Measurements from ENCODE around the gene HDGF. TPM values are rescaled to one million over a fixed set of nuclear protein-coding genes. Genes with fewer than 3 reads are reported as not detected.

The HDGF gene
- total and polyA plus RNA-seq, 9 of the 15 experiments (the other 6 are each of a cell fraction or from before 2014, with no cell fraction given) = 38.8 to 601 (median 400) TPM

- no peak for TF ChIP-seq ZNF76 (CRISPR knock-in tag; IDR thresholded peaks at IDR 0.05; ENCODE audit: borderline replicate concordance)
- TF ChIP-seq ZNF12 (CRISPR knock-in tag; IDR thresholded peaks at IDR 0.05) = no peak
- TF ChIP-seq BDP1 (IDR thresholded peaks at IDR 0.05; ENCODE audit: insufficient read depth, insufficient read length) = no peak
- TF ChIP-seq HMGXB4 (CRISPR knock-in tag; IDR thresholded peaks at IDR 0.05) = no peak
- TF ChIP-seq DMBX1 (CRISPR knock-in tag; IDR thresholded peaks at IDR 0.05; ENCODE audit: borderline replicate concordance) = no peak
- no peak for TF ChIP-seq MLX (CRISPR knock-in tag; conservative IDR thresholded peaks at IDR 0.05)
- no peak for TF ChIP-seq BRD9 (IDR thresholded peaks at IDR 0.05; ENCODE audit: low read depth, partially characterized antibody)
- TF ChIP-seq ATF4 (CRISPR knock-in tag; IDR thresholded peaks at IDR 0.05) = no peak
- TF ChIP-seq CTCF (IDR thresholded peaks at IDR 0.05 in 2 of 3, conservative IDR thresholded peaks at IDR 0.05 in 1 of 3; ENCODE audit: insufficient read depth in 2 of 3, low read depth in 1 of 3, low read length in 3 of 3) = 0 out of 6 replicates have a peak, but pooled peaks of 1 of the 3 experiments have one; percentile 9
- TF ChIP-seq HCFC1 (IDR thresholded peaks at IDR 0.05; ENCODE audit: low read depth, low read length) = peak; percentile 76
- TF ChIP-seq HOXB6 (CRISPR knock-in tag; IDR thresholded peaks at IDR 0.05; ENCODE audit: borderline replicate concordance) = no peak
- no peak for TF ChIP-seq CAMTA2 (CRISPR knock-in tag; conservative IDR thresholded peaks at IDR 0.05)
- TF ChIP-seq HNRNPL (IDR thresholded peaks at IDR 0.05; ENCODE audit: low read depth, low read length) = no peak
- TF ChIP-seq SMAD2 (IDR thresholded peaks at IDR 0.05; ENCODE audit: low read depth, low read length) = no peak
Measured at GRCh38 chr1:156728599-156729462, 22.6 kb downstream of the HDGF start, which contains the start of gene ISG20L2 (continued).

All from K562 (cell line).